ENCODE measurements around the gene ARHGAP21. TPM values are rescaled to one million over a fixed set of nuclear protein-coding genes. Genes with fewer than 3 reads are reported as not detected.

ARHGAP21 gene
- total and polyA plus RNA-seq, 9 of the 15 experiments (the other 6 are each of a cell fraction or from before 2014, with no cell fraction given), result 13.6 to 145 (median 60.8) TPM

GRCh38 chr10:24723386-24723787 lies 300 bp downstream of the ARHGAP21 start (continued):
- peak; percentile 1; the same call in 1 of the 2 replicates for TF ChIP-seq ZNF395 (CRISPR knock-in tag; IDR thresholded peaks at IDR 0.05)

GRCh38 chr10:24722676-24723385 lies 856 bp downstream of the ARHGAP21 start:
- DNase-seq (ENCODE audit: extremely low read depth in 1 of 4, low spot score in 3 of 4) (peak; percentile 55 to 64 (median 60)), FAIRE-seq (no peak), ATAC-seq (peak; percentile 22)
- Histone ChIP-seq H3K4me1 (replicated peaks in 1 of 2; ENCODE audit: control insufficient read depth in 2 of 2, insufficient read depth in 2 of 2, low read length in 2 of 2) (peaks cover 17 to 28% of the 10 kb centered on the region in 2 experiments; a peak in 4 of 5 replicates), H3K36me3 (ENCODE audit: control insufficient read depth, insufficient read depth, low read length) (peaks cover 25% of the 10 kb centered on the region), H3K9ac (ENCODE audit: insufficient read depth in 1 of 2, low read depth in 2 of 2, low read length in 2 of 2) (peak overlapping the region; percentile 86 to 96), H3K27me3 (ENCODE audit: control insufficient read depth in 2 of 2, insufficient read depth in 2 of 2, low read length in 2 of 2) (no peaks in the 10 kb centered on the region), H3K9me3 (replicated peaks; ENCODE audit: control insufficient read depth, insufficient read depth, low read depth, low read length) (no peaks in the 10 kb centered on the region), H4K20me1 (replicated peaks; ENCODE audit: control insufficient read depth, insufficient read depth, low read length) (peaks cover 17% of the 10 kb centered on the region; the same call in 1 of the 2 replicates), H3K27ac (ENCODE audit: extremely low read depth, low read depth, low read length) (peak overlapping the region; percentile 92), H3K79me2 (ENCODE audit: control insufficient read depth, insufficient read depth, low read length) (peaks cover 53% of the 10 kb centered on the region), H3K9me1 (ENCODE audit: control insufficient read depth, insufficient read depth, low read length) (no peaks in the 10 kb centered on the region), H2AFZ (ENCODE audit: low read depth, low read length) (peak overlapping the region; percentile 64), H3K4me3 (peak overlapping the region; percentile 81), H3K4me2 (ENCODE audit: insufficient read depth, low read length) (peak overlapping the region; percentile 93)
- CTCF ChIA-PET (ENCODE audit: low intra/inter-chr PET ratio), result interaction anchor here (0.6 kb wide), 1 partner anchor 130 kb away, joined by 5 read pairs; no protein-coding TSS in a partner anchor
- no TSS peak for BruUV-seq (replicated peaks)
- POLR2A ChIA-PET, result interaction anchor here (0.8 kb wide), 2 partner anchors 13 to 17 kb away, joined by 3 read pairs; no protein-coding TSS in a partner anchor
- in situ Hi-C loops (cut with MboI) (no loop called here), intact Hi-C loops (cut with micrococcal nuclease) (loop anchor here (5.0 to 10.0 kb wide), 2 partner anchors 199 to 292 kb away; partner anchors contain the start of genes ENKUR and THNSL1)
- WGBS (ENCODE audit: insufficient coverage, low coverage, missing lambda C conversion rate), result 1% methylated on average over 34 of the region's 84 CpGs
- TF ChIP-seq ZFX (CRISPR knock-in tag; IDR thresholded peaks at IDR 0.05), result peak; percentile 65; the same call in 1 of the 2 replicates
- no peak for TF ChIP-seq TFAM (CRISPR knock-in tag; conservative IDR thresholded peaks at IDR 0.05)
- TF ChIP-seq, protein P1, sequence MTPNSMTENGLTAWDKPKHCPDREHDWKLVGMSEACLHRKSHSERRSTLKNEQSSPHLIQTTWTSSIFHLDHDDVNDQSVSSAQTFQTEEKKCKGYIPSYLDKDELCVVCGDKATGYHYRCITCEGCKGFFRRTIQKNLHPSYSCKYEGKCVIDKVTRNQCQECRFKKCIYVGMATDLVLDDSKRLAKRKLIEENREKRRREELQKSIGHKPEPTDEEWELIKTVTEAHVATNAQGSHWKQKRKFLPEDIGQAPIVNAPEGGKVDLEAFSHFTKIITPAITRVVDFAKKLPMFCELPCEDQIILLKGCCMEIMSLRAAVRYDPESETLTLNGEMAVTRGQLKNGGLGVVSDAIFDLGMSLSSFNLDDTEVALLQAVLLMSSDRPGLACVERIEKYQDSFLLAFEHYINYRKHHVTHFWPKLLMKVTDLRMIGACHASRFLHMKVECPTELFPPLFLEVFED (CRISPR knock-in tag; conservative IDR thresholded peaks at IDR 0.05), result no peak
- peak; percentile 79 for TF ChIP-seq RBFOX2 (IDR thresholded peaks at IDR 0.05; ENCODE audit: low read depth, low read length)
- TF ChIP-seq, protein P2, sequence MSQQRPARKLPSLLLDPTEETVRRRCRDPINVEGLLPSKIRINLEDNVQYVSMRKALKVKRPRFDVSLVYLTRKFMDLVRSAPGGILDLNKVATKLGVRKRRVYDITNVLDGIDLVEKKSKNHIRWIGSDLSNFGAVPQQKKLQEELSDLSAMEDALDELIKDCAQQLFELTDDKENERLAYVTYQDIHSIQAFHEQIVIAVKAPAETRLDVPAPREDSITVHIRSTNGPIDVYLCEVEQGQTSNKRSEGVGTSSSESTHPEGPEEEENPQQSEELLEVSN (IDR thresholded peaks at IDR 0.05; ENCODE audit: borderline replicate concordance in 1 of 2, extremely low read depth in 1 of 2, insufficient read depth in 1 of 2, insufficient read length in 1 of 2, low read depth in 1 of 2, low read length in 1 of 2, poor library complexity in 1 of 2, severe bottlenecking in 1 of 2), result peak in 1 of 2 experiments; percentile 41
- TF ChIP-seq ATF1 (CRISPR knock-in tag; IDR thresholded peaks at IDR 0.05), result no peak
- no peak for TF ChIP-seq ATF1 (tag; IDR thresholded peaks at IDR 0.05)
- TF ChIP-seq VEZF1 (CRISPR knock-in tag; IDR thresholded peaks at IDR 0.05), result peak; percentile 52; the same call in 1 of the 2 replicates
- peak in 1 of 2 experiments; percentile 58; a peak in 1 of 4 replicates for TF ChIP-seq MAZ (CRISPR knock-in tag; conservative IDR thresholded peaks at IDR 0.05 in 1 of 2, IDR thresholded peaks at IDR 0.05 in 1 of 2)
- TF ChIP-seq, protein P3, sequence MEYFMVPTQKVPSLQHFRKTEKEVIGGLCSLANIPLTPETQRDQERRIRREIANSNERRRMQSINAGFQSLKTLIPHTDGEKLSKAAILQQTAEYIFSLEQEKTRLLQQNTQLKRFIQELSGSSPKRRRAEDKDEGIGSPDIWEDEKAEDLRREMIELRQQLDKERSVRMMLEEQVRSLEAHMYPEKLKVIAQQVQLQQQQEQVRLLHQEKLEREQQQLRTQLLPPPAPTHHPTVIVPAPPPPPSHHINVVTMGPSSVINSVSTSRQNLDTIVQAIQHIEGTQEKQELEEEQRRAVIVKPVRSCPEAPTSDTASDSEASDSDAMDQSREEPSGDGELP (CRISPR knock-in tag; IDR thresholded peaks at IDR 0.05; ENCODE audit: borderline replicate concordance), result 0 out of 2 replicates have a peak, but pooled peaks have one; percentile 3
